ENCODE data around the gene P2RY10. TPM values are rescaled to one million over a fixed set of nuclear protein-coding genes. Genes with fewer than 3 reads are reported as not detected.

P2RY10 gene
- total RNA-seq, 1 donor from 2014 or later: not detected

- Mint-ChIP-seq H3K9me3 (peaks cover 23% of the 10 kb centered on the region), H3K27ac (no peak overlapping the region), H3K36me3 (no peaks in the 10 kb centered on the region), H3K4me3 (no peak overlapping the region), H3K4me1 (no peaks in the 10 kb centered on the region), H3K27me3 (ENCODE audit: low read depth) (no peaks in the 10 kb centered on the region)
- DNase-seq (ENCODE audit: low spot score in 2 of 2, unreplicated experiment in 2 of 2): no peak
- TF ChIP-seq CTCF (IDR thresholded peaks at IDR 0.05; ENCODE audit: unreplicated experiment): no peak
Measured at GRCh38 chrX:78944351-78944750, 840 bp upstream of the P2RY10 start.

DNA sequence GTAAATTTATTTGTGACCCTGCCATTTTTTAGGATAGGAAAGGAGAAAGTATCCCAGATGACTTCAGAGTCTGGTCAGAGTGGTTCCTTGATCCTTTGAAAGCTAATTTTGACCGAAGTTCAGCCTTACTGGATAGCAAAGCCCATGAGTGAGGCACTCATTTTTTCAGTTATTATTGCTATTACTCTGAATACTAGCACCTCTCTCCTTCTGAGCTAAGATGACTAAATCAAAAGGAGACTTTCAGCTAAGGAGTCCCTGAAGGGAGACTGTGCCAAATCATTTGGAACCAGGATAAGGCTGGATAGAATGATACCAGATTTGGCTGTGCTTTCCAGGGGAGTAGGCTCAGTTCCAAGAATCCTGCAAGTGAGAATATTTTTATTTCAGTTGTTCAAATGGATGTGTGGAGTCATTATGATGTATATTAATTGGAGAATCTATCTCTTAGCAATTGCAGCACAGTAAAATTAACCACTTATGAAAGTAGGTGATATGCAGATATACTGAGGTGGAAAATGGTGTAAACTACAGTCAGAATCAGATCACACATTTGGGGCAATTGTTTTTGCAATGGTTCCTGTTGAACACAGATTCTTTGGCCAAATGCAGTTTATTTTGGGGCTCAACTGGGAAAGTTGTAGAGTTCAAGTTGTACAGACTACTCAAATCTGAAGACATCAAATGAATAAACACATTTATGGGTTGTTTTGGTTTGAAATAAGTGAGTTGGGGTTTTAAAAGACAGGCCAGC is 1.2 kb downstream of the P2RY10 start:
- H3K9me3 Mint-ChIP-seq: peaks cover 14% of the 10 kb centered on the region
- H3K27ac Mint-ChIP-seq: no peak overlapping the region
- no peaks in the 10 kb centered on the region for H3K27me3 Mint-ChIP-seq (ENCODE audit: low read depth)
- no peak for DNase-seq (ENCODE audit: low spot score in 2 of 2, unreplicated experiment in 2 of 2)
- H3K36me3 Mint-ChIP-seq: no peaks in the 10 kb centered on the region
- no peak for TF ChIP-seq CTCF (IDR thresholded peaks at IDR 0.05; ENCODE audit: unreplicated experiment)
- no peaks in the 10 kb centered on the region for H3K4me1 Mint-ChIP-seq
- no peak overlapping the region for H3K4me3 Mint-ChIP-seq

GRCh38 chrX:78950009-78950835 is 5.0 kb downstream of the P2RY10 start:
- no peak overlapping the region for H3K27ac Mint-ChIP-seq
- H3K27me3 Mint-ChIP-seq (ENCODE audit: low read depth): no peaks in the 10 kb centered on the region
- H3K4me3 Mint-ChIP-seq: no peak overlapping the region
- TF ChIP-seq CTCF (IDR thresholded peaks at IDR 0.05; ENCODE audit: unreplicated experiment): no peak
- H3K9me3 Mint-ChIP-seq: peaks cover 16% of the 10 kb centered on the region
- no peak for DNase-seq (ENCODE audit: low spot score in 2 of 2, unreplicated experiment in 2 of 2)
- H3K36me3 Mint-ChIP-seq: no peaks in the 10 kb centered on the region
- H3K4me1 Mint-ChIP-seq: no peaks in the 10 kb centered on the region

DNA sequence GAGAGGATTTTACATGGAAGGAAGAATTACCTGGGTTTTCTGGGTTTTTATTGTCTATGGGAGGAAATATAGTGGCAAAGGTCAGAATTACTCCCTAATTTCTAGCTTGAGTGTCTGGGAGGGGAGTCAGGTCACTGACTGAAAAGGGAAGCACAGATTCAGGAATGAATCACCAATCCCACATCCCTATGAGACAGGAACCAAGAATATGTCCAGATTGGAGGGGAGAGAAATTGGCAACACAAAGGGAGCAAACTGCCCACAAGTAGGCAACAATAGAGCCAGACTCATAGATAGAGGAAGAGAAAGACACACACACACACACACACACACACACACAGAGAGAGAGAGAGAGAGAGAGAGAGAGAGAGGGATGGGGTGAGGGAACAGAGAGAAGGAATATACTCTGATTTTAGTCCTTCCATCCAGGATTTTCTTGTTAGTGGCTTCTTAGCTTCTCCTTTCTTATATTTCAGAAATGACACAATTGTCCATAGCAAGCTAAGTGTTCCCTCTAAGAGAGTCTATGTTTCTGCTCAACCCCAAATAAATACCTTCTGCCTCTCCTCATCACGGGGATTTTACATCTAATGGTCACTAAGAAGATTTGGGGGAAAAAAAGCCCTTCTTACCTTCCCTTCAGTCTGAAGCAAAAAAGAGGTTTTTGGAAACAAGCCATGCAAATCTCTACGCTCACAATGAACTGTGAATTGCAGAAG is 12.0 kb downstream of the P2RY10 start:
- Mint-ChIP-seq H3K27me3 (ENCODE audit: low read depth) (no peaks in the 10 kb centered on the region), H3K4me1 (no peaks in the 10 kb centered on the region), H3K27ac (no peak overlapping the region), H3K4me3 (no peak overlapping the region), H3K36me3 (no peaks in the 10 kb centered on the region), H3K9me3 (peaks cover 26% of the 10 kb centered on the region)
- TF ChIP-seq CTCF (IDR thresholded peaks at IDR 0.05; ENCODE audit: unreplicated experiment): no peak
- no peak for DNase-seq (ENCODE audit: low spot score in 2 of 2, unreplicated experiment in 2 of 2)

GRCh38 chrX:78957768-78958130 is 12.6 kb downstream of the P2RY10 start:
- DNase-seq (ENCODE audit: low spot score in 2 of 2, unreplicated experiment in 2 of 2): no peak
- no peak overlapping the region for H3K4me3 Mint-ChIP-seq
- H3K36me3 Mint-ChIP-seq: no peaks in the 10 kb centered on the region
- peaks cover 22% of the 10 kb centered on the region for H3K9me3 Mint-ChIP-seq
- no peak for TF ChIP-seq CTCF (IDR thresholded peaks at IDR 0.05; ENCODE audit: unreplicated experiment)
- no peaks in the 10 kb centered on the region for H3K27me3 Mint-ChIP-seq (ENCODE audit: low read depth)
- no peaks in the 10 kb centered on the region for H3K4me1 Mint-ChIP-seq
- no peak overlapping the region for H3K27ac Mint-ChIP-seq

All from mesothelial cell of epicardium (in vitro differentiated cells).